Gastroesophageal sphincter (tissue), 3 donors: ENCODE data around the gene CDC34.

Experiments
- CTCF ChIP-seq, 4 experiments: fragments of 200-600 bp in 2 of 4; fragments of 450-650 bp in 2 of 4; sonication (generic) in 1 of 4; IDR thresholded peaks; one replicate each; pipeline ENCODE4 v1.5.1; 2017 to 2019; ENCODE audit warnings: antibody characterized with exemption in 4 of 4, mild to moderate bottlenecking in 2 of 4, moderate library complexity in 2 of 4
- EP300 ChIP-seq: sonication (generic); formaldehyde crosslinking; IDR thresholded peaks from one replicate; pipeline ENCODE4 v1.6.1; 2017; ENCODE audit warnings: antibody characterized with exemption, mild to moderate bottlenecking
- POLR2A ChIP-seq, 2 donors: fragments of 450-650 bp; IDR thresholded peaks; one replicate each; pipeline ENCODE4 v1.6.1; 2017; ENCODE audit warnings: antibody characterized with exemption in 2 of 2, mild to moderate bottlenecking in 2 of 2, moderate library complexity in 1 of 2
- POLR2AphosphoS5 ChIP-seq: sonication (generic); formaldehyde crosslinking; IDR thresholded peaks from one replicate; pipeline ENCODE4 v1.6.1; 2017; ENCODE audit warnings: antibody characterized with exemption

GRCh38 chr19:534088-534487 is 2.5 kb downstream of the CDC34 start:
- TF ChIP-seq CTCF (IDR thresholded peaks at IDR 0.05): no peak
- TF ChIP-seq EP300: no peak
- TF ChIP-seq POLR2AphosphoS5: no peak
- TF ChIP-seq POLR2A (IDR thresholded peaks at IDR 0.05): no peak
